H1 (cell line): Measurements from ENCODE around the gene ARSB. TPM values are rescaled to one million over a fixed set of nuclear protein-coding genes. Genes with fewer than 3 reads are reported as not detected.

Experiments used
- CTCF ChIA-PET: fragments of 300-600 bp; sonication (Branson Sonifier 250); formaldehyde crosslinking; loops from one replicate; lab custom pipeline; 2021; ENCODE audit not compliant: partially characterized antibody; lab: Charles Lee
- POLR2A ChIA-PET: fragments of 300-600 bp; sonication (Branson Sonifier 250); formaldehyde crosslinking; loops from one replicate; lab custom pipeline; 2021; ENCODE audit warnings: inconsistent platforms; ENCODE audit not compliant: partially characterized antibody; lab: Charles Lee
- DNase-seq, 2 experiments: peaks; one replicate each; pipeline versions ENCODE4 v3.0.0 to v3.0.0-alpha.2; 2010 to 2022; ENCODE audit warnings: low spot score in 2 of 2, low read depth in 1 of 2, mixed read lengths in 1 of 2
- FAIRE-seq: peaks from 2 replicates; lab custom pipeline; 2011; peaks lifted over from hg19 to GRCh38; lab: Jason Lieb, UNC
- H2AFZ ChIP-seq: 2 replicates; pipeline ENCODE4 v1.8.1; 2012; ENCODE audit warnings: low read length, inconsistent platforms
- H2AK5ac ChIP-seq: 2 replicates; pipeline ENCODE4 v1.6.1; 2013; ENCODE audit warnings: low read depth, low read length
- H2BK120ac ChIP-seq: replicated peaks from 2 replicates; pipeline ENCODE3; 2013; ENCODE audit warnings: low read depth, low read length, inconsistent platforms
- H2BK12ac ChIP-seq: 2 replicates; pipeline ENCODE4 v1.6.1; 2013; ENCODE audit warnings: low read depth, low read length
- H2BK15ac ChIP-seq: 2 replicates; pipeline ENCODE4 v1.6.1; 2013; ENCODE audit warnings: low read length
- H2BK20ac ChIP-seq: 2 replicates; pipeline ENCODE4 v1.6.1; 2013; ENCODE audit warnings: low read length
- H2BK5ac ChIP-seq: 2 replicates; pipeline ENCODE4 v1.6.1; 2013; ENCODE audit warnings: low read depth, low read length
- H3K14ac ChIP-seq: 2 replicates; pipeline ENCODE4 v1.6.1; 2013; ENCODE audit warnings: inconsistent platforms; ENCODE audit not compliant: insufficient read length
- H3K18ac ChIP-seq: 2 replicates; pipeline ENCODE4 v1.6.1; 2013; ENCODE audit warnings: low read length; ENCODE audit errors: extremely low read depth
- H3K23ac ChIP-seq: 2 replicates; pipeline ENCODE4 v1.6.1; 2013; ENCODE audit warnings: inconsistent platforms; ENCODE audit not compliant: insufficient read length
- H3K23me2 ChIP-seq: 2 replicates; pipeline ENCODE4 v1.6.1; 2013; ENCODE audit warnings: low read depth, low read length
- H3K27ac ChIP-seq: 2 replicates; pipeline ENCODE4 v1.6.1; 2011; ENCODE audit warnings: low read depth, low read length, inconsistent platforms
- H3K27me3 ChIP-seq, 4 experiments: replicated peaks in 1 of 4; 1 replicate in 1 of 4; 2 replicates in 3 of 4; pipeline versions ENCODE4 v1.6.1 to v1.8.1; 2011 to 2013; ENCODE audit warnings: low read length in 3 of 4, mild to moderate bottlenecking in 3 of 4, inconsistent platforms in 2 of 4, mixed read lengths in 2 of 4, moderate library complexity in 1 of 4; ENCODE audit not compliant: control insufficient read depth in 3 of 4, insufficient read depth in 3 of 4; ENCODE audit errors: extremely low read depth in 1 of 4
- H3K36me3 ChIP-seq, 4 experiments: 2 replicates each; pipeline versions ENCODE4 v1.6.1 to v1.8.1; 2011 to 2013; ENCODE audit warnings: mild to moderate bottlenecking in 4 of 4, low read length in 3 of 4, moderate library complexity in 2 of 4, control low read depth in 1 of 4, inconsistent platforms in 1 of 4; ENCODE audit not compliant: insufficient read depth in 4 of 4, control insufficient read depth in 2 of 4
- H3K4ac ChIP-seq: replicated peaks from 2 replicates; pipeline ENCODE3; 2013; ENCODE audit warnings: low read length, low read depth, mixed read lengths, inconsistent platforms; ENCODE audit not compliant: insufficient read length
- H3K4me1 ChIP-seq, 4 experiments: replicated peaks in 1 of 4; 1 replicate in 1 of 4; 2 replicates in 3 of 4; pipeline versions ENCODE4 v1.6.1 to v1.8.1; 2011 to 2013; ENCODE audit warnings: low read length in 3 of 4, inconsistent platforms in 2 of 4, mixed read lengths in 1 of 4; ENCODE audit not compliant: insufficient read depth in 4 of 4, control insufficient read depth in 3 of 4
- H3K4me2 ChIP-seq, 2 experiments: 2 replicates each; pipeline versions ENCODE4 v1.6.1 to v1.8.1; 2011 to 2013; ENCODE audit warnings: low read depth in 2 of 2, low read length in 2 of 2, control low read depth in 1 of 2, inconsistent platforms in 1 of 2, mild to moderate bottlenecking in 1 of 2; ENCODE audit not compliant: insufficient read depth in 1 of 2
- H3K4me3 ChIP-seq, 4 experiments: fragments of 200-600, 300-600 bp in 1 of 4; sonication (generic), shearing (Covaris generic), sonication (Bioruptor Twin) in 1 of 4; 2 replicates each; pipeline versions ENCODE4 v1.5.1 to v1.8.1; 2011 to 2016; ENCODE audit warnings: low read length in 4 of 4, low read depth in 3 of 4, control low read depth in 2 of 4, inconsistent platforms in 2 of 4, mild to moderate bottlenecking in 2 of 4, mixed read lengths in 1 of 4, moderate library complexity in 1 of 4; ENCODE audit not compliant: insufficient read depth in 2 of 4; ENCODE audit errors: extremely low read depth in 1 of 4
- H3K56ac ChIP-seq: replicated peaks from 2 replicates; pipeline ENCODE3; 2013; ENCODE audit warnings: low read depth, mild to moderate bottlenecking, mixed read lengths, low read length, inconsistent platforms; ENCODE audit not compliant: insufficient read length
- H3K79me1 ChIP-seq: 2 replicates; pipeline ENCODE4 v1.6.1; 2013; ENCODE audit warnings: low read depth, low read length, control low read depth
- H3K79me2 ChIP-seq, 2 experiments: 2 replicates each; pipeline versions ENCODE4 v1.6.1 to v1.8.1; 2012 to 2013; ENCODE audit warnings: low read length in 2 of 2, mild to moderate bottlenecking in 2 of 2, inconsistent platforms in 1 of 2; ENCODE audit not compliant: insufficient read depth in 2 of 2, control insufficient read depth in 1 of 2
- H3K9ac ChIP-seq, 4 experiments: replicated peaks in 1 of 4; 1 replicate in 1 of 4; 2 replicates in 3 of 4; pipeline versions ENCODE4 v1.6.1 to v1.8.1; 2011 to 2013; ENCODE audit warnings: low read depth in 3 of 4, low read length in 3 of 4, control low read depth in 2 of 4, mild to moderate bottlenecking in 2 of 4, moderate library complexity in 2 of 4, inconsistent platforms in 1 of 4; ENCODE audit errors: extremely low read depth in 1 of 4
- H3K9me3 ChIP-seq, 2 experiments: 2 replicates each; pipeline versions ENCODE4 v1.6.1 to v1.8.1; 2012 to 2013; ENCODE audit warnings: mild to moderate bottlenecking in 2 of 2, moderate library complexity in 2 of 2, control low read depth in 1 of 2, inconsistent platforms in 1 of 2, low read depth in 1 of 2, low read length in 1 of 2, mixed read lengths in 1 of 2; ENCODE audit not compliant: insufficient read depth in 2 of 2
- H4K20me1 ChIP-seq, 2 experiments: replicated peaks in 1 of 2; 2 replicates each; pipeline versions ENCODE3 to v1.8.1; 2011 to 2013; ENCODE audit warnings: inconsistent platforms in 2 of 2, low read length in 2 of 2, mild to moderate bottlenecking in 1 of 2; ENCODE audit not compliant: insufficient read depth in 2 of 2, control insufficient read depth in 1 of 2
- H4K5ac ChIP-seq: 2 replicates; pipeline ENCODE4 v1.6.1; 2013; ENCODE audit warnings: low read length, low read depth, mixed read lengths, inconsistent platforms; ENCODE audit not compliant: insufficient read length
- H4K8ac ChIP-seq: 2 replicates; pipeline ENCODE4 v1.8.0; 2013; ENCODE audit warnings: mild to moderate bottlenecking, moderate library complexity, low read length, inconsistent platforms; ENCODE audit not compliant: insufficient read depth; ENCODE audit errors: extremely low read depth
- H4K91ac ChIP-seq: replicated peaks from 2 replicates; pipeline ENCODE3; 2013; ENCODE audit warnings: low read length, mixed read lengths, inconsistent platforms; ENCODE audit not compliant: insufficient read length
- ATF3 ChIP-seq: IDR thresholded peaks from 2 replicates; pipeline ENCODE4 v1.6.1; 2011; ENCODE audit warnings: low read depth, mild to moderate bottlenecking, low read length; ENCODE audit not compliant: insufficient read depth
- CHD1 ChIP-seq: IDR thresholded peaks from 2 replicates; pipeline ENCODE4 v1.6.1; 2012; ENCODE audit warnings: low read depth, low read length, improper control_type of control experiment
- CHD2 ChIP-seq: IDR thresholded peaks from 2 replicates; pipeline ENCODE4 v1.6.1; 2012; ENCODE audit warnings: low read length, improper control_type of control experiment
- CTBP2 ChIP-seq: IDR thresholded peaks from 2 replicates; pipeline ENCODE4 v1.7.0; 2011; ENCODE audit warnings: borderline replicate concordance, mild to moderate bottlenecking, moderate library complexity, mixed read lengths, low read length; ENCODE audit not compliant: insufficient read depth, insufficient read length
- E2F6 ChIP-seq: IDR thresholded peaks from 2 replicates; pipeline ENCODE4 v1.6.1; 2012; ENCODE audit warnings: inconsistent platforms
- HDAC6 ChIP-seq: IDR thresholded peaks from one replicate; pipeline ENCODE4 v1.7.1; 2012; ENCODE audit warnings: low read depth, mild to moderate bottlenecking, inconsistent platforms, low read length, moderate library complexity
- KDM5A ChIP-seq: fragments of 200-600 bp; IDR thresholded peaks from 2 replicates; pipeline ENCODE4 v1.7.1; 2012; ENCODE audit warnings: mild to moderate bottlenecking, low read length, inconsistent platforms, mixed read lengths
- MAFK ChIP-seq: IDR thresholded peaks from 2 replicates; pipeline ENCODE4 v1.6.1; 2012; ENCODE audit warnings: low read depth, mild to moderate bottlenecking, improper control_type of control experiment, low read length
- NANOG ChIP-seq: IDR thresholded peaks from 2 replicates; pipeline ENCODE4 v1.6.1; 2011; ENCODE audit warnings: low read length, low read depth, mild to moderate bottlenecking, inconsistent platforms; ENCODE audit not compliant: insufficient read depth, poor library complexity, severe bottlenecking
- NRF1 ChIP-seq: IDR thresholded peaks from 2 replicates; pipeline ENCODE4 v1.6.1; 2011; ENCODE audit warnings: mild to moderate bottlenecking, low read depth, low read length, improper control_type of control experiment
- RNF2 ChIP-seq: fragments of 200-900, 300-1000 bp; sonication (generic); IDR thresholded peaks from 2 replicates; pipeline ENCODE4 v1.7.1; 2016; ENCODE audit warnings: borderline replicate concordance, low read depth, mild to moderate bottlenecking, antibody characterized with exemption, low read length; ENCODE audit not compliant: poor library complexity, severe bottlenecking; ENCODE audit errors: missing control alignments
- SP1 ChIP-seq: IDR thresholded peaks from 2 replicates; pipeline ENCODE4 v1.6.1; 2011; ENCODE audit warnings: low read depth, low read length
- YY1 ChIP-seq: IDR thresholded peaks from 2 replicates; pipeline ENCODE4 v1.6.1; 2011; ENCODE audit warnings: low read depth, mild to moderate bottlenecking, low read length
- WGBS, 2 experiments: shearing (Covaris generic) in 1 of 2; methylation state at CpG; one replicate each; pipeline versions ENCODE4 v1.1.6 to v1.1.7; 2013 to 2015; ENCODE audit warnings: low lambda C conversion rate in 2 of 2, mixed read lengths in 2 of 2, inconsistent platforms in 1 of 2, low coverage in 1 of 2, missing lambda C conversion rate in 1 of 2; ENCODE audit not compliant: insufficient replicate concordance in 2 of 2, insufficient coverage in 1 of 2, insufficient read length in 1 of 2; ENCODE audit errors: extremely low coverage in 1 of 2, missing lambda C conversion rate in 1 of 2; 5-methylcytosine and 5-hydroxymethylcytosine counted together
- polyA plus RNA-seq, 7 experiments: library from polyadenylated mRNA; depleted of rRNA in 3 of 7; stranded (reverse) in 5 of 7; unstranded in 2 of 7; fragments of >200 nt in 5 of 7; fragments of 200-250 nt in 2 of 7; gene quantifications; 1 replicate in 5 of 7; 2 replicates in 1 of 7; 4 replicates in 1 of 7; pipeline versions ENCODE4 v1.2.1 to v1.2.3, GENCODE V29; 2011 to 2013; ENCODE audit warnings: missing spikeins in 2 of 7, mixed read lengths in 2 of 7
- total RNA-seq: library from RNA; stranded (reverse); fragmentation: NEBNext Ultra II Directional; extraction: Animal tissue kit (Norgen Biotek cat#: 25700); gene quantifications from 2 replicates; pipeline ENCODE4 v1.2.1, GENCODE V29; 2021

The ARSB gene
- total and polyA plus RNA-seq, 2 of the 8 experiments (the other 6 are each of a cell fraction or from before 2014, with no cell fraction given) = 6.4 to 13.9 TPM

- no peak overlapping the region for H2BK12ac ChIP-seq
- no peak overlapping the region for H3K4ac ChIP-seq
- no peak overlapping the region for H2AFZ ChIP-seq
- H3K14ac ChIP-seq = no peak overlapping the region
- H2BK20ac ChIP-seq = no peak overlapping the region
- WGBS, 2 experiments = 82% methylated on average over 8 of the region's 8 CpGs; no CpG with 5 or more reads in 1 of the 2 experiments
- H3K9me3 ChIP-seq = no peaks in the 10 kb centered on the region
- H3K9ac ChIP-seq = no peak overlapping the region
- H3K4me2 ChIP-seq = no peak overlapping the region
- H3K27ac ChIP-seq = no peak overlapping the region
- no peak overlapping the region for H2AK5ac ChIP-seq
- ChIA-PET POLR2A (no interaction called here), CTCF (no interaction called here)
- no peak overlapping the region for H4K8ac ChIP-seq
- no peak overlapping the region for H4K91ac ChIP-seq
- H2BK15ac ChIP-seq = no peak overlapping the region
- H3K56ac ChIP-seq = no peak overlapping the region
- no peak overlapping the region for H2BK120ac ChIP-seq
- H3K4me3 ChIP-seq = no peak overlapping the region
- H2BK5ac ChIP-seq = no peak overlapping the region
- H3K36me3 ChIP-seq = no peaks in the 10 kb centered on the region
- H3K18ac ChIP-seq = no peak overlapping the region
- no peaks in the 10 kb centered on the region for H3K79me1 ChIP-seq
- H3K79me2 ChIP-seq = no peaks in the 10 kb centered on the region
- H4K20me1 ChIP-seq = no peaks in the 10 kb centered on the region
- H3K23ac ChIP-seq = no peak overlapping the region
- DNase-seq (no peak), FAIRE-seq (no peak)
- H4K5ac ChIP-seq = no peak overlapping the region
- H3K23me2 ChIP-seq = no peaks in the 10 kb centered on the region
- H3K4me1 ChIP-seq = peaks cover 0 to 3% (median 0%) of the 10 kb centered on the region in 4 experiments; a peak in 1 of 7 replicates
- H3K27me3 ChIP-seq = no peaks in the 10 kb centered on the region
- TF ChIP-seq NANOG (no peak), SP1 (no peak), CHD2 (no peak), YY1 (no peak), KDM5A (no peak), CTBP2 (no peak), E2F6 (no peak), ATF3 (no peak), CHD1 (no peak), MAFK (no peak), RNF2 (no peak), HDAC6 (no peak), NRF1 (no peak)
Measured at GRCh38 chr5:78773655-78774054, 211.5 kb downstream of the ARSB start.
